SU-DHL-6 (cell line): ENCODE measurements around the gene HCAR3.

ENCODE experiments used
- H2AFZ ChIP-seq: fragments of 200-600 bp; sonication (generic); 2 replicates; pipeline ENCODE4 v1.6.1; 2014; ENCODE audit warnings: low read depth, mild to moderate bottlenecking, moderate library complexity, mixed read lengths, antibody characterized with exemption, low read length; ENCODE audit not compliant: severe bottlenecking
- H3F3A ChIP-seq: fragments of 200-600 bp; shearing (Covaris generic); 2 replicates; pipeline ENCODE4 v1.6.0; 2016; ENCODE audit warnings: antibody characterized with exemption, mild to moderate bottlenecking; ENCODE audit not compliant: insufficient read depth
- H3K27ac ChIP-seq: fragments of 200-600 bp; sonication (generic); 2 replicates; pipeline ENCODE4 v1.5.1; 2016; ENCODE audit warnings: low read depth, mild to moderate bottlenecking, low read length, moderate library complexity, mixed read lengths
- H3K27me3 ChIP-seq: fragments of 200-600 bp; sonication (generic), shearing (Covaris generic); 2 replicates; pipeline ENCODE4 v1.6.0; 2014; ENCODE audit warnings: mild to moderate bottlenecking, low read length
- H3K36me3 ChIP-seq: fragments of 200-600 bp; sonication (generic); 2 replicates; pipeline ENCODE4 v1.6.1; 2014; ENCODE audit warnings: mild to moderate bottlenecking, low read length, mixed read lengths
- H3K4me2 ChIP-seq: fragments of 300-600, 200-600 bp; shearing (Covaris generic), sonication (generic); 2 replicates; pipeline ENCODE4 v1.6.0; 2014; ENCODE audit warnings: low read length, low read depth, mild to moderate bottlenecking; ENCODE audit not compliant: poor library complexity, severe bottlenecking
- H3K4me3 ChIP-seq: fragments of 200-600 bp; sonication (generic); 2 replicates; pipeline ENCODE4 v1.5.1; 2014; ENCODE audit warnings: antibody characterized with exemption, low read length, mild to moderate bottlenecking, mixed read lengths; ENCODE audit not compliant: insufficient read depth, poor library complexity, severe bottlenecking
- H3K79me2 ChIP-seq: fragments of 200-600 bp; sonication (generic); 2 replicates; pipeline ENCODE4 v1.6.1; 2014; ENCODE audit warnings: mild to moderate bottlenecking, low read length, moderate library complexity; ENCODE audit not compliant: insufficient read depth
- H3K9ac ChIP-seq: fragments of 200-600 bp; sonication (generic); 2 replicates; pipeline ENCODE4 v1.7.0; 2014; ENCODE audit warnings: mild to moderate bottlenecking, low read length
- H3K9me2 ChIP-seq: fragments of 200-600 bp; sonication (generic); replicated peaks from 2 replicates; pipeline ENCODE4 v1.6.1; 2014; ENCODE audit warnings: low read length; ENCODE audit not compliant: insufficient read depth
- H3K9me3 ChIP-seq: fragments of 200-600 bp; sonication (generic); 2 replicates; pipeline ENCODE4 v1.6.1; 2014; ENCODE audit warnings: low read length, mixed read lengths; ENCODE audit not compliant: insufficient read depth
- H4K20me1 ChIP-seq: fragments of 200-600 bp; sonication (generic); 2 replicates; pipeline ENCODE4 v1.6.1; 2014; ENCODE audit warnings: low read depth, mild to moderate bottlenecking, antibody characterized with exemption, low read length, moderate library complexity, mixed read lengths
- CTCF ChIP-seq: fragments of 200-600 bp; sonication (generic); IDR thresholded peaks from one replicate; pipeline ENCODE4 v1.5.1; 2017; ENCODE audit warnings: antibody characterized with exemption, mild to moderate bottlenecking, low read length, moderate library complexity; ENCODE audit not compliant: insufficient read depth, poor library complexity, severe bottlenecking
- EZH2phosphoT487 ChIP-seq: fragments of 200-600 bp; sonication (generic), shearing (Covaris generic); conservative IDR thresholded peaks from 2 replicates; pipeline ENCODE4 v1.6.1; 2018; ENCODE audit warnings: mild to moderate bottlenecking, antibody characterized with exemption, low read length, moderate library complexity, mixed read lengths

HCAR3 gene

GRCh38 chr12:122729583-122730214 is 13.1 kb upstream of the HCAR3 start:
- Histone ChIP-seq H3F3A (no peaks in the 10 kb centered on the region), H3K4me2 (no peak overlapping the region), H3K36me3 (no peaks in the 10 kb centered on the region), H2AFZ (no peak overlapping the region), H3K9me2 (no peaks in the 10 kb centered on the region), H3K79me2 (no peaks in the 10 kb centered on the region), H3K4me3 (no peak overlapping the region), H3K27ac (no peak overlapping the region), H3K9me3 (no peaks in the 10 kb centered on the region), H4K20me1 (no peaks in the 10 kb centered on the region), H3K9ac (no peak overlapping the region), H3K27me3 (no peaks in the 10 kb centered on the region)
- no peak for TF ChIP-seq CTCF
- no peak for TF ChIP-seq EZH2phosphoT487

GRCh38 chr12:122726080-122726558 is 9.5 kb upstream of the HCAR3 start:
- Histone ChIP-seq H3K36me3 (no peaks in the 10 kb centered on the region), H3K79me2 (no peaks in the 10 kb centered on the region), H3K4me2 (no peak overlapping the region), H3K27me3 (no peaks in the 10 kb centered on the region), H3F3A (no peaks in the 10 kb centered on the region), H3K9me3 (no peaks in the 10 kb centered on the region), H3K9me2 (no peaks in the 10 kb centered on the region), H3K27ac (no peak overlapping the region), H3K4me3 (no peak overlapping the region), H4K20me1 (no peaks in the 10 kb centered on the region), H3K9ac (no peak overlapping the region), H2AFZ (no peak overlapping the region)
- no peak for TF ChIP-seq EZH2phosphoT487

GRCh38 chr12:122725452-122726079 is 9.0 kb upstream of the HCAR3 start:
- no peaks in the 10 kb centered on the region for H3F3A ChIP-seq
- H3K27ac ChIP-seq, result no peak overlapping the region
- H2AFZ ChIP-seq, result no peak overlapping the region
- H3K9ac ChIP-seq, result no peak overlapping the region
- no peaks in the 10 kb centered on the region for H3K79me2 ChIP-seq
- H3K27me3 ChIP-seq, result no peaks in the 10 kb centered on the region
- no peaks in the 10 kb centered on the region for H3K36me3 ChIP-seq
- H3K4me2 ChIP-seq, result no peak overlapping the region
- no peak for TF ChIP-seq EZH2phosphoT487
- no peak for TF ChIP-seq CTCF
- H3K9me3 ChIP-seq, result no peaks in the 10 kb centered on the region
- H3K9me2 ChIP-seq, result no peaks in the 10 kb centered on the region
- no peaks in the 10 kb centered on the region for H4K20me1 ChIP-seq
- H3K4me3 ChIP-seq, result no peak overlapping the region

GRCh38 chr12:122724641-122725243 is 8.1 kb upstream of the HCAR3 start:
- Histone ChIP-seq H3K27me3 (no peaks in the 10 kb centered on the region), H3F3A (no peaks in the 10 kb centered on the region), H2AFZ (no peak overlapping the region), H3K4me3 (no peak overlapping the region), H3K36me3 (no peaks in the 10 kb centered on the region), H4K20me1 (no peaks in the 10 kb centered on the region), H3K9me3 (no peaks in the 10 kb centered on the region), H3K79me2 (no peaks in the 10 kb centered on the region), H3K9ac (no peak overlapping the region), H3K27ac (no peak overlapping the region), H3K4me2 (no peak overlapping the region), H3K9me2 (no peaks in the 10 kb centered on the region)
- TF ChIP-seq CTCF, result no peak
- TF ChIP-seq EZH2phosphoT487, result no peak
